HEK293 (cell line): ENCODE results near the gene RBM19.

ENCODE experiments used
- KLF7 ChIP-seq: fragments of 450-650 bp; formaldehyde crosslinking; IDR thresholded peaks from 2 replicates; pipeline ENCODE4 v1.5.1; 2016; ENCODE audit warnings: missing biosample characterization, missing genetic modification characterization, borderline replicate concordance
- MYNN ChIP-seq: fragments of 450-650 bp; formaldehyde crosslinking; IDR thresholded peaks from 2 replicates; pipeline ENCODE4 v1.5.1; 2016; ENCODE audit warnings: missing biosample characterization, missing genetic modification characterization, borderline replicate concordance
- YY1 ChIP-seq: fragments of 450-650 bp; formaldehyde crosslinking; IDR thresholded peaks from 2 replicates; pipeline ENCODE4 v1.5.1; 2018; ENCODE audit warnings: missing biosample characterization, missing genetic modification characterization
- ZNF24 ChIP-seq: fragments of 450-650 bp; formaldehyde crosslinking; IDR thresholded peaks from 2 replicates; pipeline ENCODE4 v1.5.1; 2016; ENCODE audit warnings: missing biosample characterization, missing genetic modification characterization
- ZNF394 ChIP-seq: fragments of 450-650 bp; formaldehyde crosslinking; IDR thresholded peaks from 2 replicates; pipeline ENCODE4 v1.5.1; 2016; ENCODE audit warnings: missing biosample characterization, missing genetic modification characterization, mild to moderate bottlenecking, moderate library complexity, borderline replicate concordance
- ZNF791 ChIP-seq: fragments of 450-650 bp; formaldehyde crosslinking; IDR thresholded peaks from 2 replicates; pipeline ENCODE4 v1.5.1; 2016; ENCODE audit warnings: missing biosample characterization, missing genetic modification characterization
- TF ChIP-seq, protein P1 (sequence below): fragments of 450-650 bp; formaldehyde crosslinking; IDR thresholded peaks from 2 replicates; pipeline ENCODE4 v1.5.1; 2016; ENCODE audit warnings: missing biosample characterization, missing genetic modification characterization
- TF ChIP-seq, protein P2 (sequence below): fragments of 450-650 bp; formaldehyde crosslinking; IDR thresholded peaks from 2 replicates; pipeline ENCODE4 v1.5.1; 2016; ENCODE audit warnings: missing biosample characterization, missing genetic modification characterization

DNA sequence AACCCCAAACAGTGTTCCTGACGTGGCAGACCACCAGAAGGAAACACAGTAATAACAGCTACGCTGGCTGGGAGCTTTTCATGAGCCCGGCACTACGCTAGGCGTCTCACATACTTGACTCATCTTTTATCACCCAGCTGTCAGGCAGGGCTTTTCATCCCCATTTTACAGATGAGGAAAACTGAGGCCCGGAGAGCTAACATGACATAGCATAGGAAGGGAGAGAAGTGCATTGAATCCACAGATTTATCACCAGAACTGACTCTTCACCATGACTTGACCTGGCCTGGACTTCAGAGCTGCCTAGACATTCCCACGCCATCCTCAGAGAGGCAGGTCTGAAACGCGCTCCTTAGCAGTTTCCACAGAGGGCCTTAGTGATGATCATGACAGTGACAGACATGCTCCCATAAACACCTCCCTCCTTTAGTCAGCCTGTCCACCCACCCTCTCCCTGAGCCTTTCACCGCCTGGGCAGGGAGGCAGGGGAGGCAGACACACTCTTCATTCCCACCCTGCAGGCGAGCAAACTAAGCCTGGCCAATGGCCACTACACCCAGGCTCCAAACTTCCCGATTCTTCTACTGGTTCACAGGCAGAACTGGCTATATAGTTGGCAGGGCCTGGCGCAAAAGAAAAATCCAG, 56.2 kb downstream of the RBM19 start:
- TF ChIP-seq, protein P1, sequence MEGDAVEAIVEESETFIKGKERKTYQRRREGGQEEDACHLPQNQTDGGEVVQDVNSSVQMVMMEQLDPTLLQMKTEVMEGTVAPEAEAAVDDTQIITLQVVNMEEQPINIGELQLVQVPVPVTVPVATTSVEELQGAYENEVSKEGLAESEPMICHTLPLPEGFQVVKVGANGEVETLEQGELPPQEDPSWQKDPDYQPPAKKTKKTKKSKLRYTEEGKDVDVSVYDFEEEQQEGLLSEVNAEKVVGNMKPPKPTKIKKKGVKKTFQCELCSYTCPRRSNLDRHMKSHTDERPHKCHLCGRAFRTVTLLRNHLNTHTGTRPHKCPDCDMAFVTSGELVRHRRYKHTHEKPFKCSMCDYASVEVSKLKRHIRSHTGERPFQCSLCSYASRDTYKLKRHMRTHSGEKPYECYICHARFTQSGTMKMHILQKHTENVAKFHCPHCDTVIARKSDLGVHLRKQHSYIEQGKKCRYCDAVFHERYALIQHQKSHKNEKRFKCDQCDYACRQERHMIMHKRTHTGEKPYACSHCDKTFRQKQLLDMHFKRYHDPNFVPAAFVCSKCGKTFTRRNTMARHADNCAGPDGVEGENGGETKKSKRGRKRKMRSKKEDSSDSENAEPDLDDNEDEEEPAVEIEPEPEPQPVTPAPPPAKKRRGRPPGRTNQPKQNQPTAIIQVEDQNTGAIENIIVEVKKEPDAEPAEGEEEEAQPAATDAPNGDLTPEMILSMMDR (tag by site-specific recombination): no peak
- no peak for TF ChIP-seq MYNN
- TF ChIP-seq, protein P2, sequence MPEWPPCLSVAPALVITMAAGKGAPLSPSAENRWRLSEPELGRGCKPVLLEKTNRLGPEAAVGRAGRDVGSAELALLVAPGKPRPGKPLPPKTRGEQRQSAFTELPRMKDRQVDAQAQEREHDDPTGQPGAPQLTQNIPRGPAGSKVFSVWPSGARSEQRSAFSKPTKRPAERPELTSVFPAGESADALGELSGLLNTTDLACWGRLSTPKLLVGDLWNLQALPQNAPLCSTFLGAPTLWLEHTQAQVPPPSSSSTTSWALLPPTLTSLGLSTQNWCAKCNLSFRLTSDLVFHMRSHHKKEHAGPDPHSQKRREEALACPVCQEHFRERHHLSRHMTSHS (tag by site-specific recombination): no peak
- no peak for TF ChIP-seq YY1 (tag by site-specific recombination)
- TF ChIP-seq ZNF24 (tag by site-specific recombination): no peak
- no peak for TF ChIP-seq KLF7 (tag by site-specific recombination)
- TF ChIP-seq ZNF394 (tag by site-specific recombination): no peak
- TF ChIP-seq ZNF791 (tag by site-specific recombination): no peak
